Measurements from ENCODE around the gene ADAM15.

The ADAM15 gene

GRCh38 chr1:155052439-155053395 lies 1.6 kb downstream of the ADAM15 start:
- peak; percentile 12 for DNase-seq (ENCODE audit: low read depth)

GRCh38 chr1:155053531-155054105 lies 2.5 kb downstream of the ADAM15 start:
- no peak for DNase-seq (ENCODE audit: low read depth)

- no peak for DNase-seq (ENCODE audit: low read depth)
These were observed 6.0 kb downstream of the ADAM15 start for GRCh38 chr1:155057104-155057503.

- no peak for DNase-seq (ENCODE audit: low read depth)
These were observed 6.7 kb downstream of the ADAM15 start for GRCh38 chr1:155057788-155058211.

GRCh38 chr1:155060736-155061135 lies 9.6 kb downstream of the ADAM15 start:
- DNase-seq (ENCODE audit: low read depth) = no peak

- DNase-seq (ENCODE audit: low read depth) = peak; percentile 89
These were observed 10.4 kb downstream of the ADAM15 start for GRCh38 chr1:155061381-155062150.

GRCh38 chr1:155062151-155062686 lies 11.1 kb downstream of the ADAM15 start:
- no peak for DNase-seq (ENCODE audit: low read depth)

- DNase-seq (ENCODE audit: low read depth) = peak; percentile 55
These were observed 11.7 kb downstream of the ADAM15 start for GRCh38 chr1:155062702-155063411.

GRCh38 chr1:155063550-155064110 lies 12.5 kb downstream of the ADAM15 start, which contains the start of gene EFNA4:
Gene EFNA4 (plus strand): TSS chr1:155063740. CDS start chr1:155063824, 84 bp downstream.
- peak; percentile 80 for DNase-seq (ENCODE audit: low read depth)

GRCh38 chr1:155064111-155064831 lies 13.2 kb downstream of the ADAM15 start:
- no peak for DNase-seq (ENCODE audit: low read depth)

- no peak for DNase-seq (ENCODE audit: low read depth)
These were observed 13.8 kb downstream of the ADAM15 start for GRCh38 chr1:155064832-155065429.

- no peak for DNase-seq (ENCODE audit: low read depth)
These were observed 15.7 kb downstream of the ADAM15 start for GRCh38 chr1:155066777-155067176.

- DNase-seq (ENCODE audit: low read depth) = no peak
These were observed 17.5 kb downstream of the ADAM15 start for GRCh38 chr1:155068599-155068998.

- DNase-seq (ENCODE audit: low read depth) = no peak
These were observed 18.5 kb downstream of the ADAM15 start for GRCh38 chr1:155069551-155070157.

- no peak for DNase-seq (ENCODE audit: low read depth)
These were observed 19.1 kb downstream of the ADAM15 start for GRCh38 chr1:155070158-155070621.

GRCh38 chr1:155070721-155071569 lies 19.8 kb downstream of the ADAM15 start:
- DNase-seq (ENCODE audit: low read depth) = peak; percentile 70

- DNase-seq (ENCODE audit: low read depth) = no peak
These were observed 20.6 kb downstream of the ADAM15 start for GRCh38 chr1:155071701-155072100.

GRCh38 chr1:155072531-155073289 lies 21.6 kb downstream of the ADAM15 start:
- no peak for DNase-seq (ENCODE audit: low read depth)

Measured in T follicular helper cell (primary cell).